Colonic mucosa (tissue), 4 donors: ENCODE data around the gene POLR1A. TPM values are rescaled to one million over a fixed set of nuclear protein-coding genes. Genes with fewer than 3 reads are reported as not detected.
A peak's percentile ranks its signal among the peaks of the same experiment; 100 is the strongest.

Experiments used
- DNase-seq: peaks from one replicate; pipeline ENCODE4 v3.0.0-alpha.2; 2020
- H3K27ac ChIP-seq: fragments of 200-600 bp; one replicate; pipeline ENCODE4 v1.8.0; 2021
- H3K27me3 ChIP-seq: fragments of 200-600 bp; one replicate; pipeline ENCODE4 v1.8.0; 2021
- H3K36me3 ChIP-seq: fragments of 200-600 bp; one replicate; pipeline ENCODE4 v1.8.0; 2021
- H3K4me1 ChIP-seq: fragments of 200-600 bp; one replicate; pipeline ENCODE4 v1.8.0; 2021; ENCODE audit warnings: mild to moderate bottlenecking
- H3K4me3 ChIP-seq: fragments of 200-600 bp; one replicate; pipeline ENCODE4 v1.8.0; 2021
- H3K9ac ChIP-seq, 2 donors: one replicate each; pipeline ENCODE4 v1.7.0; 2013; ENCODE audit warnings: control low read depth in 2 of 2, low read depth in 2 of 2, low read length in 2 of 2
- H3K9me3 ChIP-seq: fragments of 200-600 bp; one replicate; pipeline ENCODE4 v1.8.0; 2021
- CTCF ChIP-seq: fragments of 200-600 bp; IDR thresholded peaks from one replicate; pipeline ENCODE4 v1.8.0; 2022; ENCODE audit warnings: antibody characterized with exemption, mild to moderate bottlenecking
- intact Hi-C: fragments of 100-400 bp; cut with DNase I; formaldehyde crosslinking; loops from one replicate; pipeline ENCODE4 v1.14.1; 2022
- total RNA-seq, 2 donors: library from RNA; stranded (reverse); fragmentation: NEBNext Ultra II Directional in 1 of 2; extraction: Animal tissue kit (Norgen Biotek cat#: 25700) in 1 of 2; gene quantifications; one replicate each; pipeline ENCODE4 v1.2.1, GENCODE V29; 2021
- donor health status: healthy.
- donor health status: DM: no; HTN: no; CAD: no.
- donor health status: DM: no; HTN: no; CAD: no.

POLR1A gene
- total RNA-seq, 2 donors from 2014 or later: 17.9 to 35.9 TPM

GRCh38 chr2:86036669-86037138, 69.0 kb downstream of the POLR1A start:
- no peak overlapping the region for H3K4me3 ChIP-seq

DNA sequence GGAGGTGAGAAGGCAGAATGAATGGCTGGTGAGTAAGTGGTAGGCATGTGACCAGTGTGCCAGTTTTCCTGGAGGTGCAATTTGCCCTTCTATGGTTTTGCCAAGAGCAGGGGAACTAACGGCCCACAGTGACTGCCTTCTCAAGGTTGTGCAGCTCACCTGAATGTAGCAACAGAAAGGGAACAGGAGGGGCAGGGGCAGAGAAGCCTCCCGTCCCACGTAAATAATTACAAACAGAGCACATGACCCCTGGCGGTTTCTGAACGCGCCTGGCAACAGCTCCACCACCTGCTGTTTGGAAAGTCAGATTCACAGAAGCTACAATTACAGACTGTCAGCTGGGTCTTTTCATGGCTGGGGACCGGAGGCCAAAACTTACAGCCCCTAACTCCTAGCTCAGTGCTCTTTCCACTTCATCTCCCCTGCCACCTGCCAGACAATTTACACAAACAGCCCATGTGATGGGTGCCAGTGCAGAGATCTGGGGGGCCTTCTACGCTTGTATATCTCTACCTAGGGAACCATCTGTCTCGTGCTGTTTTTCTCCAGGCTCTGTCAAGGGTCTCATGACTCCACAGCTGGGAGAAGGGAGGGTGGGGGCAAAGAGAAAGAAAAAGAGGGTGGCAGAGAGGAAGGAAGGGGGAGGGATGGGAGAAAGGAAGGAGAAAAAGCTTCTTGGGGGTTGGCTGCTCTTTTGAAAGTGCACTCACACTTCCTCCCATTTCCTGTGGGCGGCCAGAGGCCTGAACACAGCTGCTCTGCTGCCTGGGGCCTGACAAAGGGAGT, 69.6 kb downstream of the POLR1A start:
- DNase-seq: peak; percentile 67
- no peak for TF ChIP-seq CTCF
- Histone ChIP-seq H3K36me3 (no peaks in the 10 kb centered on the region), H3K4me3 (no peak overlapping the region), H3K27ac (peak overlapping the region; percentile 84), H3K4me1 (peaks cover 6% of the 10 kb centered on the region), H3K9me3 (no peaks in the 10 kb centered on the region), H3K27me3 (no peaks in the 10 kb centered on the region), H3K9ac (peak overlapping the region; percentile 19 to 48)
- intact Hi-C loops: no loop called here

More at GRCh38 chr2:86036669-86037138, 69.0 kb downstream of the POLR1A start:
- Histone ChIP-seq H3K9me3 (no peaks in the 10 kb centered on the region), H3K4me1 (peaks cover 6% of the 10 kb centered on the region), H3K27me3 (no peaks in the 10 kb centered on the region), H3K27ac (peak overlapping the region; percentile 84), H3K9ac (peak overlapping the region; percentile 47 to 48), H3K36me3 (no peaks in the 10 kb centered on the region)
- no peak for TF ChIP-seq CTCF
- intact Hi-C loops: no loop called here
- no peak for DNase-seq

DNA sequence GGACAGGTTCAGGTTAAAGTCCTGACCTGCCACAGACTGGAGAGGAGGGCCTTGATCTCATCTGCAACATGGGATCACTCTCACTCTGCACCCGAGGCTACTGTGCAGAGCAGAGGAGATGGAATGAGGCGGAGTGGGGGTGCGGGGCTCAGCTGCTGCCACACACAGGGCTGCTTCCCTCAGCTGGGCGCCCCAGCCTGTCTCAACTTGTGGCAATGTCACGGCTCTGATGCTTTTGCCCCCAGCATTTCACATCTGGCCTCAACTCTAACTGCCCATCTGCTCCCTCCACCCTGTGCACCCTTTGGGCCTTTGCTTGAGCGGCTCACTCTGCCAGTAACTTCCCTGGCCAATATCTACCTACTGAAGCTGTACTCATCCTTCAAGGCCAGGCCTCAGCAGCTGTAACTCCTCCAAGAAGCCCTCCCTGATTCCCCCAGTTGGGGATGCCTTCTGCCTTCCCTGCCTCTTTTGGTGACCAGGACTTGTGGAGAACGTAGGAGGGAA, 70.3 kb downstream of the POLR1A start:
- H3K27ac ChIP-seq: peak overlapping the region; percentile 84
- H3K4me3 ChIP-seq: no peak overlapping the region
- no peaks in the 10 kb centered on the region for H3K36me3 ChIP-seq
- no peak for TF ChIP-seq CTCF
- no peaks in the 10 kb centered on the region for H3K27me3 ChIP-seq
- intact Hi-C loops: no loop called here
- no peak for DNase-seq
- H3K9me3 ChIP-seq: no peaks in the 10 kb centered on the region
- H3K4me1 ChIP-seq: peaks cover 6% of the 10 kb centered on the region
- peak overlapping the region; percentile 19 to 48 for H3K9ac ChIP-seq

- H3K9ac ChIP-seq: no peak overlapping the region
- H3K9me3 ChIP-seq: no peaks in the 10 kb centered on the region
- no peaks in the 10 kb centered on the region for H3K27me3 ChIP-seq
- no peak for TF ChIP-seq CTCF
- H3K27ac ChIP-seq: no peak overlapping the region
- intact Hi-C loops: no loop called here
- H3K4me3 ChIP-seq: no peak overlapping the region
- peaks cover 6% of the 10 kb centered on the region for H3K4me1 ChIP-seq
- DNase-seq: no peak
- no peaks in the 10 kb centered on the region for H3K36me3 ChIP-seq
Observed at GRCh38 chr2:86033751-86034692, 71.7 kb downstream of the POLR1A start.

- TF ChIP-seq CTCF: no peak
- H3K4me3 ChIP-seq: no peak overlapping the region
- no peaks in the 10 kb centered on the region for H3K27me3 ChIP-seq
- H3K36me3 ChIP-seq: no peaks in the 10 kb centered on the region
- H3K4me1 ChIP-seq: peaks cover 6% of the 10 kb centered on the region
- no peaks in the 10 kb centered on the region for H3K9me3 ChIP-seq
- intact Hi-C loops: no loop called here
- H3K9ac ChIP-seq: peak overlapping the region in 1 of 2 donors; percentile 28
- no peak overlapping the region for H3K27ac ChIP-seq
- DNase-seq: no peak
Observed at GRCh38 chr2:86032861-86033595, 72.7 kb downstream of the POLR1A start.
